ENCODE measurements around the gene NPLOC4. TPM values are rescaled to one million over a fixed set of nuclear protein-coding genes. Genes with fewer than 3 reads are reported as not detected.
A peak's percentile ranks its signal among the peaks of the same experiment; 100 is the strongest.

Gene NPLOC4
- total and polyA plus RNA-seq, 2 of the 13 experiments (the other 11 are each of a cell fraction or from before 2014, with no cell fraction given) = 57.0 to 97.0 TPM

DNA sequence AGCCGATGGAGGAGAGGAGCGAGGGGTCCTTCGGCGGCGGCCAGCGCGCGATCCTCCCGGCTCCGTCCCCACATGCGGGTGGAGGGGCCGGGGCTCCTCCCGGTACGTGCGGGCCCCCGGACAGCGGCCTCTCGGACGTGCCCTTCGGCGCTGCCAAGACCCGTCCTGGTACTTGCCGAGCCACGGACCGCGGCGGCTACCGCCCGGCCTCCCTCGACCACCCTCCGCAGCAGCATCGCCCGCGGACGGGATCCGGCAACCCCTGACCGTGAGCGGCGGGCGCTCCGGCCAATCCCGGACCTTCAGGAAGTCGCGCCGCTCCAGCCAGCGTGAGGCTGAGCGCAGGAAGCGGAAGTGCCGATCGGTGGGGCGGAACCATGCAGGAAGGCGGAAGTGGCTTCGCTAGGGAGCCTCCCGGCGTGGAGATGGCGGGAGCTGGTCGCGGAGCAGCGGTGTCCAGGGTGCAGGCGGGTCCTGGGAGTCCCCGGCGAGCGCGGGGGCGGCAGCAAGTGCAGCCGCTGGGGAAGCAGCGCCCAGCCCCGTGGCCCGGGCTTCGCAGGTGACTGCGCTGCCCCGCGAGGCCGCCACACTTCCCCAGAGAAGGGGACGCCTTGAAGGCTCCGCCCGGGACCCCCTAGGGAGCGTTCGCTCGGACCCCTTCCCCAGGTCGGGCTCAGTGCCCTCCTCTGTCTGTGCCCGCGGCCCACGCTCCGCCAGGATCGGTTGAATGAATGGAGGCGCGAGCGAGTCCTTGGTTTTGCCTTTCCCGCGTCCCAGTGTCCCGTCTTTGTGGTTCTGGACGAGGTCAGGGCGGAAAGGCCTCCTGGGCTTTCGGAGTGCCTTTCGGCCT lies 29.7 kb upstream of the NPLOC4 start, which contains the start of the genes CCDC137 and OXLD1 (continued):
- TF ChIP-seq ZNF326 (CRISPR knock-in tag; IDR thresholded peaks at IDR 0.05; ENCODE audit: borderline replicate concordance) (no peak; the same call in 1 of the 2 replicates), BRD4 (CRISPR knock-in tag; IDR thresholded peaks at IDR 0.05) (peak; percentile 88), DPF2 (CRISPR knock-in tag; IDR thresholded peaks at IDR 0.05; ENCODE audit: borderline replicate concordance, low read depth) (no peak), ZNF253 (CRISPR knock-in tag; IDR thresholded peaks at IDR 0.05; ENCODE audit: borderline replicate concordance) (0 out of 2 replicates have a peak, but pooled peaks have one; percentile 39), RFXAP (CRISPR knock-in tag; IDR thresholded peaks at IDR 0.05; ENCODE audit: borderline replicate concordance) (no peak; the same call in 1 of the 2 replicates), TFDP1 (CRISPR knock-in tag; IDR thresholded peaks at IDR 0.05; ENCODE audit: borderline replicate concordance) (peak; percentile 89), NR3C1 (CRISPR knock-in tag; IDR thresholded peaks at IDR 0.05) (no peak), ZNF121 (CRISPR knock-in tag; IDR thresholded peaks at IDR 0.05) (no peak), ZNF468 (CRISPR knock-in tag; IDR thresholded peaks at IDR 0.05) (no peak), ZNF713 (CRISPR knock-in tag; IDR thresholded peaks at IDR 0.05) (0 out of 2 replicates have a peak, but pooled peaks have one; percentile 39), PHF21A (CRISPR knock-in tag; IDR thresholded peaks at IDR 0.05) (no peak), KMT2A (CRISPR knock-in tag; IDR thresholded peaks at IDR 0.05) (peak; percentile 98), MAX (IDR thresholded peaks at IDR 0.05) (peak; percentile 95), PTBP1 (IDR thresholded peaks at IDR 0.05; ENCODE audit: low read depth, low read length, poor library complexity, severe bottlenecking) (no peak), LCORL (IDR thresholded peaks at IDR 0.05) (no peak), LCORL (CRISPR knock-in tag; IDR thresholded peaks at IDR 0.05) (peak; percentile 27; the same call in 1 of the 2 replicates), SP1 (IDR thresholded peaks at IDR 0.05) (no peak), SP1 (CRISPR knock-in tag; IDR thresholded peaks at IDR 0.05) (peak; percentile 49; the same call in 1 of the 2 replicates), SCMH1 (CRISPR knock-in tag; IDR thresholded peaks at IDR 0.05; ENCODE audit: borderline replicate concordance) (no peak), PHB2 (IDR thresholded peaks at IDR 0.05; ENCODE audit: partially characterized antibody) (no peak), POLR2AphosphoS5 (IDR thresholded peaks at IDR 0.05; ENCODE audit: low read depth, low read length) (peak; percentile 94), HOMEZ (CRISPR knock-in tag; IDR thresholded peaks at IDR 0.05; ENCODE audit: low read depth) (no peak), ZNF724P (CRISPR knock-in tag; IDR thresholded peaks at IDR 0.05; ENCODE audit: borderline replicate concordance) (peak; percentile 86; the same call in 1 of the 2 replicates)
- TF ChIP-seq, protein P1, sequence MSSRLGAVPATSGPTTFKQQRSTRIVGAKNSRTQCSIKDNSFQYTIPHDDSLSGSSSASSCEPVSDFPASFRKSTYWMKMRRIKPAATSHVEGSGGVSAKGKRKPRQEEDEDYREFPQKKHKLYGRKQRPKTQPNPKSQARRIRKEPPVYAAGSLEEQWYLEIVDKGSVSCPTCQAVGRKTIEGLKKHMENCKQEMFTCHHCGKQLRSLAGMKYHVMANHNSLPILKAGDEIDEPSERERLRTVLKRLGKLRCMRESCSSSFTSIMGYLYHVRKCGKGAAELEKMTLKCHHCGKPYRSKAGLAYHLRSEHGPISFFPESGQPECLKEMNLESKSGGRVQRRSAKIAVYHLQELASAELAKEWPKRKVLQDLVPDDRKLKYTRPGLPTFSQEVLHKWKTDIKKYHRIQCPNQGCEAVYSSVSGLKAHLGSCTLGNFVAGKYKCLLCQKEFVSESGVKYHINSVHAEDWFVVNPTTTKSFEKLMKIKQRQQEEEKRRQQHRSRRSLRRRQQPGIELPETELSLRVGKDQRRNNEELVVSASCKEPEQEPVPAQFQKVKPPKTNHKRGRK (CRISPR knock-in tag; IDR thresholded peaks at IDR 0.05) = peak; percentile 56; the same call in 1 of the 2 replicates
- TF ChIP-seq, protein P2, sequence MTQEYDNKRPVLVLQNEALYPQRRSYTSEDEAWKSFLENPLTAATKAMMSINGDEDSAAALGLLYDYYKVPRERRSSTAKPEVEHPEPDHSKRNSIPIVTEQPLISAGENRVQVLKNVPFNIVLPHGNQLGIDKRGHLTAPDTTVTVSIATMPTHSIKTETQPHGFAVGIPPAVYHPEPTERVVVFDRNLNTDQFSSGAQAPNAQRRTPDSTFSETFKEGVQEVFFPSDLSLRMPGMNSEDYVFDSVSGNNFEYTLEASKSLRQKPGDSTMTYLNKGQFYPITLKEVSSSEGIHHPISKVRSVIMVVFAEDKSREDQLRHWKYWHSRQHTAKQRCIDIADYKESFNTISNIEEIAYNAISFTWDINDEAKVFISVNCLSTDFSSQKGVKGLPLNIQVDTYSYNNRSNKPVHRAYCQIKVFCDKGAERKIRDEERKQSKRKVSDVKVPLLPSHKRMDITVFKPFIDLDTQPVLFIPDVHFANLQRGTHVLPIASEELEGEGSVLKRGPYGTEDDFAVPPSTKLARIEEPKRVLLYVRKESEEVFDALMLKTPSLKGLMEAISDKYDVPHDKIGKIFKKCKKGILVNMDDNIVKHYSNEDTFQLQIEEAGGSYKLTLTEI (CRISPR knock-in tag; conservative IDR thresholded peaks at IDR 0.05) = no peak

All from HepG2 (cell line).